Esophagus (tissue), 2 donors: ENCODE results near the gene GABRB2. TPM values are rescaled to one million over a fixed set of nuclear protein-coding genes. Genes with fewer than 3 reads are reported as not detected.

ENCODE experiments used
- H3K27ac ChIP-seq, 2 donors: one replicate each; pipeline ENCODE4 v1.5.1; 2013; ENCODE audit warnings: low read depth in 2 of 2, mild to moderate bottlenecking in 2 of 2, inconsistent platforms in 1 of 2, low read length in 1 of 2, moderate library complexity in 1 of 2
- H3K27me3 ChIP-seq, 2 donors: one replicate each; pipeline ENCODE4 v1.6.1; 2013; ENCODE audit warnings: low read length in 2 of 2, control low read depth in 1 of 2, mild to moderate bottlenecking in 1 of 2; ENCODE audit not compliant: insufficient read depth in 2 of 2, control insufficient read depth in 1 of 2
- H3K36me3 ChIP-seq, 2 donors: one replicate each; pipeline ENCODE4 v1.6.1; 2013; ENCODE audit warnings: low read length in 1 of 2; ENCODE audit not compliant: control insufficient read depth in 2 of 2, insufficient read depth in 2 of 2
- H3K4me1 ChIP-seq, 2 donors: one replicate each; pipeline ENCODE4 v1.6.1; 2013; ENCODE audit warnings: low read length in 1 of 2; ENCODE audit not compliant: control insufficient read depth in 2 of 2, insufficient read depth in 2 of 2
- H3K4me3 ChIP-seq, 2 donors: one replicate each; pipeline ENCODE4 v1.5.1; 2013; ENCODE audit warnings: low read length in 2 of 2, mild to moderate bottlenecking in 2 of 2, low read depth in 1 of 2, moderate library complexity in 1 of 2
- H3K9me3 ChIP-seq, 2 donors: one replicate each; pipeline ENCODE4 v1.6.1; 2013; ENCODE audit warnings: mild to moderate bottlenecking in 2 of 2, low read depth in 1 of 2, low read length in 1 of 2, moderate library complexity in 1 of 2; ENCODE audit not compliant: control insufficient read depth in 2 of 2, insufficient read depth in 1 of 2
- WGBS, 2 donors: extraction: QIAGEN DNeasy Blood & Tissue Kit; methylation state at CpG; one replicate each; pipeline ENCODE4 v1.1.7; 2013; 5-methylcytosine and 5-hydroxymethylcytosine counted together
- polyA plus RNA-seq, 2 donors: library from polyadenylated mRNA; stranded (reverse); fragments of 200-250 nt; gene quantifications; one replicate each; pipeline ENCODE4 v1.2.3, GENCODE V29; 2013
- donor health status: healthy with polysubstance abuse.
- donor health status: Bipolar disorder and iron deficiency.

GABRB2 gene
- polyA plus RNA-seq, 2 donors = 0.02 to 0.08 TPM

DNA sequence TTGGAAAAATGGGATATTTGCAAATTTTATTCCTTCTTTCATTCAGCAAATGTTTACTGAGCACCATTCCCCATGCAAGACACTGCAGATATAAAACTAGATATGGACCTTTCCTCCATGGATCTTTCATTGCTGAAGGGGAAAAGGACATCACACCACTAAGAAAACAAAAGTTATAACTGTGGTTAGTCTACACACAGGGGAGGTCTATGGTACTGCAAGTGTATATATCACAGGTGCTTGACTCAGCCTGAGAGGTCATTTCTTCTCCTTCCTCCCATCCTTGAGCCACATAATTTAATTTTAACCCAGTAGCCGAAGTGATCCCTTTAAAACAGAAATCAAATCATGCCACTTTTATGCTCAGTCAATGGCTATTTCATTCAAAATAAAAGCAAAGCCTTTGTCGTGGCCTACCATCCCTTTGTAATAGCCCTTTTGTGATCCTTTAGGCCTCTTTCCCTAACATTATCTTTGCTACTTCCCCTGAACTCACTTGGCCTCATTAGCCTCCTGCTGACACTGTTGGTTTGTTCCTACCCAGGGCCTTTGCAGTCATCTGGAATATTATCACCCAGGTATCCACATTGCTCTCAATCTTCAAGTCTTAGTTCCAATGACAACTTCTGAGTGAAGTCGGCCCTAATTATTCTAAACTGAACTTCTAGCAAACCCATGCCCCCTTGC, 213.2 kb downstream of the GABRB2 start:
- WGBS, 2 donors = 73 to 83% methylated on average over 3 of the region's 3 CpGs
- H3K27me3 ChIP-seq = no peaks in the 10 kb centered on the region
- no peaks in the 10 kb centered on the region for H3K4me1 ChIP-seq
- H3K27ac ChIP-seq = no peak overlapping the region
- no peak overlapping the region for H3K4me3 ChIP-seq
- no peaks in the 10 kb centered on the region for H3K36me3 ChIP-seq
- no peaks in the 10 kb centered on the region for H3K9me3 ChIP-seq

DNA sequence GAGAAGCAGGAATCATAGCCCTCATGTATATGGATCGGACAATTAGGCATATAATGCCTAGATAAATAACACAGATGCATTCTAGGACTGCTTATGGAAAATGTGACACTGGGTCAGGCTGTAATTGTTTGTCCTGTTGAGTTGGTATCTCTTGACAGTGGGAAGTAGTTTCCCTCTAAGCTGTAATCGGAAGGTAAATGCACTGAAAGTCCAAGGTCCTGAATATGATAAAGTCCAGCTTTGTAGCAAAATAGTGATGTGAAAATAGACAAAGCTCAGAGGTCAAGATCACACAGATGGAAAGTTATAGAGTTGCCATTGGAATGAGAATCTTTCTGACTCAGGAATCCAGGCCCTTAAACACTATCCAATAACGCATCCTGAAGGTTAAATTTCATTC, 214.2 kb downstream of the GABRB2 start:
- no peaks in the 10 kb centered on the region for H3K9me3 ChIP-seq
- 80 to 89% methylated on average over 3 of the region's 3 CpGs for WGBS, 2 donors
- H3K27ac ChIP-seq = no peak overlapping the region

DNA sequence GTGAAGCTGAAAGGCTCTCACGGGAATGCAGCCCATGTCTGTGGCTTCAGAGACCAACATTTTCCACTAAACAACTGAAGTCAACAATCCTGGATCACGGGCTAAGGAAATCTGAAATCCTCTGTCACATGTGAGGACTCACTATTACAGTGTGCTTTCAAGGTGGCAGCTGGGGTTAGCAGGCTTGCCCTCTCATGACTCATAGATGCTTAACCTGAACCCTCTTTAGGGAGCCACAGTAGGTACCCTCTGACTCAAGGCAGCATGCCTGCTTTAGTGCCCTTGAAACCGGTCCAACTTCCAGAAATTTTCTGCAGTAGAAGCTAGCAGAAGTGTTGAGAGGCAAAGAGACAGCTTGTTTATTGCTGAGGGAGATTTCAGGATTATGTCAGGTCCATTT, 232.5 kb downstream of the GABRB2 start:
- H3K27ac ChIP-seq = no peak overlapping the region
- 53 to 55% methylated on average over 3 of the region's 3 CpGs for WGBS, 2 donors
- no peaks in the 10 kb centered on the region for H3K4me1 ChIP-seq
- H3K4me3 ChIP-seq = no peak overlapping the region
- no peaks in the 10 kb centered on the region for H3K27me3 ChIP-seq
- H3K9me3 ChIP-seq = no peaks in the 10 kb centered on the region
- H3K36me3 ChIP-seq = no peaks in the 10 kb centered on the region

More for the DNA sequence above, 214.2 kb downstream of the GABRB2 start:
- H3K4me3 ChIP-seq = no peak overlapping the region
- no peaks in the 10 kb centered on the region for H3K36me3 ChIP-seq
- no peaks in the 10 kb centered on the region for H3K27me3 ChIP-seq
- no peaks in the 10 kb centered on the region for H3K4me1 ChIP-seq

DNA sequence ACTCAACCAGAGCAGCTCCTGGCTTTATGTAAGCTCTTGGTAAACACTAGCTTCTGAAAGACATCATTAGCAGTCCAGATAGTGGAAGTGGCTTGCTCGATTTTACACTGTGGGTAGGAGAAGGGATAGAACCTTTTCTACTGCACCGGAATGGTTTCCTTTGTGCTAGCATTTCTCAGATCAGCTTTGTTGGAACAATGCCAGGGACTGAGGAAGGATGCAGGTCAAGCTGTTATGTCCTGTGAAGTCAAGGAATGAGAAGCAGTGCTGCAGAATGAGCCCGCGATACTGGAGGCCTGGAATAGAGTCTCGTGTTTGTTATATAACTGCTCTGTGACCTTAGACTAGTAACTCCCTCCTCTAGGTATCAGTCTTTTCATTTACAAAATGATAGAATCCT, 233.6 kb downstream of the GABRB2 start:
- WGBS, 2 donors = 59 to 68% methylated on average over 5 of the region's 5 CpGs
- Histone ChIP-seq H3K36me3 (no peaks in the 10 kb centered on the region), H3K27ac (no peak overlapping the region), H3K9me3 (no peaks in the 10 kb centered on the region), H3K4me3 (no peak overlapping the region), H3K4me1 (no peaks in the 10 kb centered on the region), H3K27me3 (no peaks in the 10 kb centered on the region)

DNA sequence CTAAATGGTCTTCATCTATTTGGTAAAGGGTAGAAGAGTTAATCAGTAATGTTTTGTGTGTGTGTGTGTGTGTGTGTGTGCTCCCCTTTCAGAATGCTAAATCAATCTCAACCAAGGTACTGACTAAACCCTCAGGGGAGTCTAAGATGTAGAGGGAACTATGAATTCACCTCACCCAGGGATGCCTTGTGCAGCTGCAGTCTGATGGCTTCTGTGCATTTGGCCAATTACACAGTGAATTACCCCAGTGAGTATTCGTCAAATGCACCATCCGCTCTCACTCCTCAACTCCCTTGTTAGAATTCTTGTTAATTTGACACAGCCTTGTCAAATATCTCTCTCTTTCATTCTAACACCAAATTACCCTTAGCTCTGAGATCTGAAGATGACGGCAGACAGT, 234.6 kb downstream of the GABRB2 start:
- no peaks in the 10 kb centered on the region for H3K27me3 ChIP-seq
- H3K27ac ChIP-seq = no peak overlapping the region
- 91% methylated on average over 3 of the region's 3 CpGs for WGBS, 2 donors
- no peaks in the 10 kb centered on the region for H3K36me3 ChIP-seq
- no peak overlapping the region for H3K4me3 ChIP-seq
- no peaks in the 10 kb centered on the region for H3K4me1 ChIP-seq
- no peaks in the 10 kb centered on the region for H3K9me3 ChIP-seq

DNA sequence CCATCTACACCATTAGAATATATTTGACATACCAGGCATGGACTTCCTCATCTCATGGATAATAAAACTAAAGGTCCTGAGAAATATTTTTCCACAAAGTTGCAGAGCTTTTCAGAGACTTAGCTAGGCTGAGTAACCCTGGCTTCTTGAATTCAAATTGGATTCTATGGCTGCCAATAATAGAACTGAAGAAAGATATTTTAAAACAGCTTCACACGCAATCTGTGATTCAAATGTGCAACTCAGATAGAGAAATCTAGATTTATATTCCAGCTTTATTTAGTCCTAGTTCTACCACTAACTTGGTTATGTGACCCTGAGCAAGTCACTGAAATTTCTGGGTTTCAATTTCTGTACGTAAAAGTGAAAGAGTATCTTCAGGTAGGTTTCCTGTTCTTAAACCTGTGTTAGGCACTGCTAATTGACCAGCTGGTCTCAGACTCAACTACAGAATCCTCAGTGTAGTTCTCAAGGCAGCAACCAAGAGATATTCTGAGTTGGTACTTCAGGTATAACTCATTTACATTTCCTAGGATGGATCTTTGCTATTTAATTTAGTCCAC, 235.3 kb downstream of the GABRB2 start:
- Histone ChIP-seq H3K9me3 (no peaks in the 10 kb centered on the region), H3K4me3 (no peak overlapping the region), H3K27me3 (no peaks in the 10 kb centered on the region), H3K36me3 (no peaks in the 10 kb centered on the region), H3K4me1 (no peaks in the 10 kb centered on the region), H3K27ac (no peak overlapping the region)
- WGBS, 2 donors = 91 to 95% methylated on average over 2 of the region's 2 CpGs

DNA sequence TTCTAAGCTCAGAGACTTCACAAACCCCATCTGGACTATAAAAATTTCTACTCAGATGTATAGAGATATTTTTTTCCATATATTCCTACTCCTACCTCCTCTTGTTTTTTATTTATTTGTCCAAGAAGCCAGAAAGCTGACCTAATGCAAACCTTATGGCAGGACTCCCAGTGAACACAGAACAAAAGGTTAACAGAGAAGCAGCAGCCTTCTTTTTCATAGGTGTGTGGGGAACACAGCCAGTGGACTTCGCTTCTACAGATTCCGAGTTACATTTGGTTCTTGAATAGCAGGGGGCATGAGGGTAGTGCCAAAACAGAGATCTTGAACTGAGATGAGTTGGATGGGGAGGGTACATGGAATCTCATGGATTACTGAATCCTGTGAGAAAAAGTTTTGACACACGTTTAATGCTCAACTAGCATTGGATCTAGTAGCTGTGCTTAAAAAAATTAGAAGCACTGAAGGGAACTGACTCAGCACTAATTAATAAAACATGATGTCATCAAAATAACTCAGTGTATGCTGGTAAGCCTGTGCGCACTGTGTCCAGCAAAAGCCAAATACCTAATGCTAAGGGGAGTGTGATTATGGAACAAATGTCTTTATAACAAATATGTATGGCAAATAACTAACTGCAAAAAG, 240.1 kb downstream of the GABRB2 start:
- H3K4me3 ChIP-seq = no peak overlapping the region
- WGBS, 2 donors = 54 to 70% methylated on average over 4 of the region's 4 CpGs
- no peaks in the 10 kb centered on the region for H3K9me3 ChIP-seq
- no peaks in the 10 kb centered on the region for H3K4me1 ChIP-seq
- H3K27me3 ChIP-seq = no peaks in the 10 kb centered on the region
- no peaks in the 10 kb centered on the region for H3K36me3 ChIP-seq
- H3K27ac ChIP-seq = no peak overlapping the region

DNA sequence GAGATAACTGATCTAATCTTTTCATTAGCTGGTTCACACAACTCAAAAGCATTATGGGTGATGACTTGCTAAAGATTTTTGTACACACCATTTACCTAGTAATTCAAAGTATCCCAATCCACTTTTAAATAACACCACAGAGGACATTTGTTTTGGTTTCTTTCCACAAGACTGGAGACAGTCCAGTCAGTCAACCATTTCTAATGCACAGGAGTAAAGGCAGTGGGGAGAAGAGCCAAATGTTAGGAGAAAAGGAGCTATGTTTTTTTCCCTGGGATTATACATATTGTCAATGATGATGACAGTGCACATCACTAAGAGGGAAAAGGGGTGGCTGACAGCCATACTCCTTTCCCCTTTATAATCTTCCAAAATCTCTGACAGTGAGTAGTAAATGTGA, 240.9 kb downstream of the GABRB2 start:
- H3K27me3 ChIP-seq = no peaks in the 10 kb centered on the region
- H3K36me3 ChIP-seq = no peaks in the 10 kb centered on the region
- H3K4me1 ChIP-seq = no peaks in the 10 kb centered on the region
- no peak overlapping the region for H3K27ac ChIP-seq
- H3K4me3 ChIP-seq = no peak overlapping the region
- no peaks in the 10 kb centered on the region for H3K9me3 ChIP-seq

DNA sequence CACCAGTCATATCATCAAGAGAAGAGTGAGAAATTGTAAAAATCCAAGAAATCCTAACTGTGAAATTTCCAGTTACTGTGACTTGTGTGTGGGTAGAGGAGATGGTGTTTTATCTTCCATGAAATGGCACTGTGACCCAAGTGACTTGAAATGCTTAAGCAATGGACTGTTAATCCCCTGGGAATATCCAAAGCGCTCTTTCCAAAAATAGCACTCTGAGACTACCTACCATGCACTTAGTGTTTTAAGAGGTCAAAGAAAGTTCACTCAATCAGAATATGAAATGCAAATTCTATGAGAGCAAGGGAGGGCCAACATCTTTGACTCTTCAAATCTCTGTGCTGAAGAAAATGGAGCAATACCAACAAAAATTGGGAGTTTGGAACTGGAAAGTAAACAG, 244.0 kb downstream of the GABRB2 start:
- Histone ChIP-seq H3K4me3 (no peak overlapping the region), H3K9me3 (no peaks in the 10 kb centered on the region), H3K27ac (no peak overlapping the region), H3K4me1 (no peaks in the 10 kb centered on the region), H3K27me3 (no peaks in the 10 kb centered on the region), H3K36me3 (no peaks in the 10 kb centered on the region)
- WGBS, 2 donors = 71 to 82% methylated on average over 1 of the region's 1 CpG

DNA sequence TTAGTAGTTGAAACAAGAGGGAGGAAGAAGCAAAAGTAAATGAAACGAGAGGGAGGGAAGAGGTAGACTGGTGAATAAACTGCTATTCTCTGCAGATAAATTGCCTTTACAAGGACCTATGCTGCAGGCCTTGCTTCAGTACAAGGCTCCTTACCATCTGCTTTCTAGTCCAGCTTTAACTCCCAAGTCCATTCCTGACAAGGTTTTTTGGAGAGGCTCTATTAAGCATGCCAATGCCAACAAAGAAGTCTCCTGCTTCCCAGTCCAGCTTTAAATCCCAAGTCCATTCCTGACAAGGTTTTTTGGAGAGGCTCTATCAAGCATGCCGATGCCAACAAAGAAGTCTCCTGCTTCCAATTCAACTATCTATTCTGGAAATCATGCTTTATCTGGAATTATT, 244.9 kb downstream of the GABRB2 start:
- H3K4me3 ChIP-seq = no peak overlapping the region
- no peaks in the 10 kb centered on the region for H3K27me3 ChIP-seq
- no peaks in the 10 kb centered on the region for H3K4me1 ChIP-seq
- H3K27ac ChIP-seq = no peak overlapping the region
- H3K9me3 ChIP-seq = no peaks in the 10 kb centered on the region
- no peaks in the 10 kb centered on the region for H3K36me3 ChIP-seq
- 81 to 85% methylated on average over 2 of the region's 2 CpGs for WGBS, 2 donors
